GM21786 (cell line): ENCODE measurements around the gene PCDHGB5.

Experiments used
- ATAC-seq: cut with Tn5 transposase; IDR thresholded peaks from one replicate; pipeline ENCODE4 v1.9.1; 2021; ENCODE audit not compliant: unreplicated experiment

PCDHGB5 gene

DNA sequence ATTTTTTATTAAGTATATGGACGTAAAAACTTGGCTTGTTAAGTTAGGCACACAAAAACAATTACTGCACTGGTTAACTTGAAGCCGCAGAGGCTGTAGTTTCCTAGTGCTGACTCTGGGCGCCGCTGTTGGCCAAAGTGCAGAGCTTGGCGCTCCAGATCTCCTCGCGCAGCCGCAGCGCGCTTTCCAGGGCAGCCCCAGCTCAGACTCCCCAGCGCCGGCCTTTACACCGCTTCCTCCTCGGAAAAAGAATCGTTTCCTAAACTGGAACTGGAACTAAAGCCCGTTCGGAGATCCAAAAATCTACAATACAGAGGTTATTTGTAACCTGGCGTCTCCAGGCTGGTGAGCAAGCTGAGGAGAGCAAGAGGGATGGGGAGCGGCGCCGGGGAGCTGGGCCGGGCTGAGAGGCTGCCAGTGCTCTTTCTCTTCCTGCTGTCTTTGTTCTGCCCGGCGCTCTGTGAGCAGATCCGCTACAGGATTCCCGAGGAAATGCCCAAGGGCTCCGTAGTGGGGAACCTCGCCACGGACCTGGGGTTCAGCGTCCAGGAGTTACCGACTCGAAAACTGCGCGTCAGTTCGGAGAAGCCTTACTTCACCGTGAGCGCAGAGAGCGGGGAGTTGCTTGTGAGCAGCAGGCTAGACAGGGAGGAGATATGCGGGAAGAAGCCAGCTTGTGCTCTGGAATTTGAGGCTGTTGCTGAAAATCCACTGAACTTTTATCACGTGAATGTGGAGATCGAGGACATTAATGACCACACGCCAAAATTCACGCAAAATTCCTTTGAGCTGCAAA is at the start of gene PCDHGB5:
Gene PCDHGB5 (plus strand): TSS at position 192 of the 796 bp plus-strand sequence. CDS start 181 bp downstream, at position 373.
- peak; percentile 97 for ATAC-seq

DNA sequence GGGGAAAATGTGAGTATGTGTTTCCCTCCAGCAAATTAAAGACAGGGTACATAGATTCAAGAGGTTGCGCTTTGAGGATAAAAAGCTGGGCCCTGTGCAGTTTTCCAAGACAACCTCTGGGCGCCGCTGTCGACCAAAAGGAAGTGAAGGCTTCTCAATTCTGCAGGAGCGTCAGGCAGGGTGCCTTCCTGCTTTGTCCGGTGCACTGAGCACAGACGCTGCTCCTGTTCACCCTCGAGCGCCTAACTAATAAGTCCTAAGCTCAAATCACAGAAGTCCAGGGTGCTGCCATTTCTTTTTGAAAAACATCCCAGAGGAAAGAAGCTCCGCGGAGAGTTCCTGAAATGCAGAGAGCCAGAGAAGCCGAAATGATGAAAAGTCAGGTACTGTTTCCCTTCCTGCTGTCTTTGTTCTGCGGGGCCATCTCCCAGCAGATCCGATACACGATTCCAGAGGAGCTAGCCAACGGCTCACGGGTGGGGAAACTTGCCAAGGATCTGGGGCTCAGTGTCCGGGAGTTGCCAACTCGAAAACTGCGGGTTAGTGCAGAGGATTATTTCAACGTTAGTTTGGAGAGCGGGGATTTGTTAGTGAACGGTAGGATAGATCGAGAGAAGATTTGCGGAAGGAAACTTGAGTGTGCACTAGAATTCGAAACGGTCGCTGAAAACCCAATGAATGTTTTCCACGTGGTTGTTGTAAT is 47.7 kb upstream of the PCDHGB5 start, which contains the start of gene PCDHGB1:
Gene PCDHGB1 (plus strand): TSS at position 183 of the 703 bp plus-strand sequence. CDS start 162 bp downstream, at position 345.
- no peak for ATAC-seq

DNA sequence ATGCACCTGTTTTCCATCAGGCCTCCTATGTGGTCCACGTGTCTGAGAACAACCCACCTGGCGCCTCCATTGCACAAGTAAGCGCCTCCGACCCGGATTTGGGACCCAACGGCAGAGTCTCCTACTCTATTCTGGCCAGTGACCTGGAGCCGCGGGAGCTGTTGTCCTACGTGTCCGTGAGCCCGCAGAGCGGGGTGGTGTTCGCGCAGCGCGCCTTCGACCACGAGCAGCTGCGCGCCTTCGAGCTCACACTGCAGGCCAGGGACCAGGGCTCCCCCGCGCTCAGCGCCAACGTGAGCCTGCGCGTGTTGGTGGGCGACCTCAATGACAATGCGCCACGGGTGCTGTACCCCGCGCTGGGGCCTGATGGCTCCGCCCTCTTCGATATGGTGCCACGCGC is 46.2 kb upstream of the PCDHGB5 start:
- ATAC-seq: no peak

DNA sequence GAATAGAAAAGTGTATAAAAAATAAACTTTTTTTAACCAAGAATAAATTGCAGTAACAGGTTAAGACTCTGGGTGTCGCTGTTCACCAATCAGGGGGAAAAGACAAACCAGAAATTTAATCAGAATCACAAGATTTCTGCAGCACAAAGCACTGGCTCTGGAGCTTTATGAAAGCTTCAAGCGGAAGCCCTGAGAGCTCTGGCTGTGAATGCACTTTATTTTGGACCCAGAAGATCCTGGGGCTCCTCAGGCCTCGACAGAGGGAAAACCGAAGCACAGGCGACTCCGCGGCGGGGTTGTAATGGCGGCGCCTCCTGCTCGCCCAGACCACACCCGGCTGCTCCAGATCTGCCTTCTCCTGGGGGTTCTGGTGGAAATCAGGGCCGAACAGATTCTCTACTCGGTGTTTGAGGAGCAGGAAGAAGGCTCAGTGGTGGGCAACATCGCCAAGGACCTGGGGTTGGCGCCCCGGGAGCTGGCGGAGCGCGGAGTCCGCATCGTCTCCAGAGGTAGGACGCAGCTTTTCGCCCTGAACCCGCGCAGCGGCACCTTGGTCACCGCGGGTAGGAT is 42.8 kb upstream of the PCDHGB5 start, which contains the start of gene PCDHGA4:
Gene PCDHGA4 (plus strand): TSS at position 122 of the 570 bp plus-strand sequence. CDS start 87 bp downstream, at position 209.
- no peak for ATAC-seq

DNA sequence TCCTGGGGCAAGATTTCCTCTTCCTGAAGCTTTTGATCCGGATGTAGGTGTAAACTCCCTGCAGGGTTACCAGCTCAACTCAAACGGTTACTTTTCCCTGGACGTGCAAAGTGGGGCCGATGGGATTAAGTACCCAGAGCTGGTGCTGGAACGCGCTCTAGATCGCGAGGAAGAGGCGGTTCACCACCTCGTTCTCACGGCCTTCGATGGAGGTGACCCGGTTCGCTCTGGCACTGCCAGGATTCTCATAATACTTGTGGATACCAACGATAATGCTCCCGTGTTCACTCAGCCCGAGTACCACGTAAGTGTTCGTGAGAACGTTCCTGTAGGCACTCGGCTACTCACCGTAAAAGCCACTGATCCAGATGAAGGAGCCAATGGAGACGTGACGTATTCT is 42.1 kb upstream of the PCDHGB5 start:
- ATAC-seq: no peak

DNA sequence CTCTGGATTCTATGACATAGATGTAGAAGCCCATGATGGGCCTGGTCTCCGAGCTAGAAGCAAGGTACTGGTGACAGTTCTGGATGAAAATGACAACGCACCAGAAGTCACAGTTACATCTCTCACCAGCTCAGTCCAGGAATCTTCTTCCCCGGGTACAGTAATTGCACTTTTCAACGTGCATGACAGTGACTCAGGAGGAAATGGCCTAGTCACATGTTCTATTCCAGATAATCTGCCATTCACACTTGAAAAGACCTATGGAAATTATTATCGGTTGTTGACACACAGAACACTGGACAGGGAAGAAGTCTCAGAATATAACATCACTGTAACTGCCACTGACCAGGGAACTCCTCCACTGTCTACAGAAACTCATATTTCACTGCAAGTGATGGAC is 41.6 kb upstream of the PCDHGB5 start:
- no peak for ATAC-seq

DNA sequence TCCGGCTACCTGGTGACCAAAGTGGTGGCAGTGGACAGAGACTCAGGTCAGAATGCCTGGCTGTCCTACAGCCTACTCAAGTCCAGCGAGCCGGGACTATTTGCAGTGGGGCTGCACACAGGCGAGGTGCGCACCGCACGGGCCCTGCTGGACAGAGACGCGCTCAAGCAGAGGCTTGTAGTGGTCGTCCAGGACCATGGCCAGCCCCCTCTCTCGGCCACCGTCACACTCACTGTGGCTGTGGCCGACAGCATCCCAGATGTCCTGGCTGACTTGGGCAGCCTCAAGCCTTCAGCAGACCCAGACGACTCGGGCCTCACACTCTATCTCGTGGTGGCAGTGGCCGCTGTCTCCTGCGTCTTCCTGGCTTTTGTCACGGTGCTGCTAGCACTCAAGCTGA is 40.8 kb upstream of the PCDHGB5 start:
- no peak for ATAC-seq

DNA sequence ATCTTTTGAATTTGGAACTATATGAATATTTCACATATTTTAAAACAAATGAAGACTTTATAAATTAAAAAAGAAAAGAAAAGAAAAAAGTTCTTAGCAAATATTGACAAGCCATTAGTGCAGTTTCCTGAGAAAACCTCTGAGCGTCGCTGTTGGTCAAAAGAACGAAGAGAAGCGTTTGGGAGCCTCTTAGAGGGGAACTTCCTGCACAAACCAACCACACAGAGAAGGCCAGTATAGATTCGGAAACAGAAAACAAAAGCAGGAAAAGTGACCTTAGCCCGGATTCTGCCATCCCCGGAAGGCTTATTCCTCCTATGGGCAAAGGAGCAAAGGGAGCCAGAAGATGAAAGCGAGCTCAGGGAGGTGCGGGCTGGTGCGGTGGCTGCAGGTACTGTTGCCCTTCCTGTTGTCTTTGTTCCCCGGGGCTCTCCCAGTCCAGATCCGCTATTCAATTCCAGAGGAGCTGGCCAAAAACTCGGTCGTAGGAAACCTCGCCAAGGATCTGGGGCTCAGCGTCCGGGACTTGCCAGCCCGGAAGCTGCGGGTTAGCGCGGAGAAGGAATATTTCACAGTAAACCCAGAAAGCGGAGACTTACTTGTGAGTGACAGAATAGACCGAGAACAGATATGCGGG is 37.8 kb upstream of the PCDHGB5 start, which contains the start of gene PCDHGB2:
Gene PCDHGB2 (plus strand): TSS at position 205 of the 637 bp plus-strand sequence. CDS start 142 bp downstream, at position 347.
- peak; percentile 63 for ATAC-seq

DNA sequence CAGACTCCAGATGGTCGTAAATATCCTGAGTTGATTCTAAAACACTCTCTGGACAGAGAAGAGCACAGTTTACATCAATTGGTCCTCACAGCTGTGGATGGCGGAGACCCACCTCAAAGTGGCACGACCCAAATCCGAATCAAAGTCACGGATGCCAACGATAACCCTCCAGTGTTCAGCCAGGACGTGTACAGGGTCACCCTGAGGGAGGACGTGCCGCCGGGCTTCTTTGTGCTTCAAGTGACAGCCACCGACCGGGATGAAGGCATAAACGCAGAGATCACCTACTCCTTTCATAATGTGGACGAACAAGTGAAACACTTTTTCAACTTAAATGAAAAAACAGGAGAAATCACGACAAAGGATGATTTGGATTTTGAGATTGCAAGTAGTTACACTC is 37.1 kb upstream of the PCDHGB5 start:
- ATAC-seq: no peak

DNA sequence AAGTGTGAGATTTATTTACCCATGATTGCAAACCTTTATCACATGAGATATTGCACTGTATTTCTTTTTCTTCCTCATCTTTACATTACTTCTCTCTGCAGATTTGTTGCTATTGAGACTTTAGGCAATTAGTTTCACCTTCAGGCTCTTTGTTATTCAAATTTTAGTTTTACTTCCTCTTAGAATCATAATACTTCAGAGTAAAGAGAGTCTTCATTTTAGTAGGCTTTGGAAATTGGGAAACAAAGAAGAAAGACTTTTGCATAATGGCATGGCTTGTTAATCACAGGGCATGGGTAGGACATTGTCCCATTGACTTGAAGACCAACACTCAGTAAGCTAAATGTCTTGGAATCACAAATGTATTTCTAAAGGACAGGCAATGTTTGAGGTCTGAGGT is 35.0 kb upstream of the PCDHGB5 start:
- no peak for ATAC-seq

DNA sequence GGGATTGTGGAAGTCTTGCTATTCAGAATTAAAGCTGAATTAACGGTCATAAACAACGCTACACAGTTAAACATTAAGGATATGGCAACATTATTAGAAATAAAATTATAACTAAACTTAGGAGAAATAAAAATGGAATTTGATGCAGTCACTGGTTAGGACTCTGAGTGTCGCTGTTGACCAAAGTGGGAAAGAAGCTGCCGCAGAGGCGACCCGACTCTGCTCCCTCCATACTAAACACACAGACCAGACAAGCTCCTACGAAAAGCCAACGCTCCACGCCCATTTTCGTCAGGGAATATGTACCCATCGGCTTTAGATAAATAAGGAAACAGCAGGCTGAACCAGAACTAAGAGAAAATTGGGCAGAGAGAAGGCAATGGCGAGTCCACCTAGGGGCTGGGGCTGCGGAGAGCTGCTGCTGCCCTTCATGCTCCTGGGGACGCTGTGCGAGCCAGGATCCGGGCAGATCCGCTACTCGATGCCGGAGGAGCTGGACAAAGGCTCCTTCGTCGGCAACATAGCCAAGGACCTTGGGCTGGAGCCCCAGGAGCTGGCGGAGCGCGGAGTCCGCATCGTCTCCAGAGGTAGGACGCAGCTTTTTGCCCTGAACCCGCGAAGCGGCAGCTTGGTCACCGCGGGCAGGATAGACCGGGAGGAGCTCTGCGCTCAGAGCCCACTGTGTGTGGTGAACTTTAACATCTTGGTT is 33.6 kb upstream of the PCDHGB5 start, which contains the start of gene PCDHGA5:
Gene PCDHGA5 (plus strand): TSS at position 211 of the 709 bp plus-strand sequence. CDS start 169 bp downstream, at position 380.
- ATAC-seq: no peak

DNA sequence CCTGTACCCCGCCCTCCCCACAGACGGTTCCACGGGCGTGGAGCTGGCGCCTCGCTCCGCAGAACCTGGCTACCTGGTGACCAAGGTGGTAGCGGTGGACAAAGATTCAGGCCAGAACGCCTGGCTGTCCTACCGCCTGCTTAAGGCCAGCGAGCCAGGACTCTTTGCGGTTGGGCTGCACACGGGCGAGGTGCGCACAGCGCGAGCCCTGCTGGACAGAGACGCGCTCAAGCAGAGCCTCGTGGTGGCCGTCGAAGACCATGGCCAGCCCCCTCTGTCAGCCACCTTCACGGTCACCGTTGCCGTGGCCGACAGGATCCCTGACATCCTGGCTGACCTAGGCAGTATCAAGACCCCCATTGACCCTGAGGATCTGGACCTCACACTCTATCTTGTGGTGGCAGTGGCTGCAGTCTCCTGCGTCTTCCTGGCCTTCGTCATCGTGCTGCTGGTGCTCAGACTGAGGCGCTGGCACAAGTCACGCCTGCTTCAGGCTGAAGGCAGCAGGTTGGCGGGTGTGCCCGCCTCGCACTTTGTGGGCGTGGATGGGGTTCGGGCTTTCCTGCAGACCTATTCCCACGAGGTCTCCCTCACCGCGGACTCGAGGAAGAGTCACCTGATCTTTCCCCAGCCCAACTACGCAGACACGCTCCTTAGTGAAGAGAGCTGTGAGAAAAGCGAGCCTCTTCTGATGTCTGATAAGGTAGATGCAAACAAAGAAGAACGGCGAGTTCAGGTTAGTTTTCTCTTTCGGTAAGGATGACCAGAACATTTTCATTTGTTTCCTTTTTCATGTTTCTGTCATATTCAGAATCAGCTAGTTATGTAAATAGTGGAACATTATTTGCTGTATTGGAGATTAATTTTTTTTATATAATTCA is 31.5 kb upstream of the PCDHGB5 start:
- no peak for ATAC-seq

DNA sequence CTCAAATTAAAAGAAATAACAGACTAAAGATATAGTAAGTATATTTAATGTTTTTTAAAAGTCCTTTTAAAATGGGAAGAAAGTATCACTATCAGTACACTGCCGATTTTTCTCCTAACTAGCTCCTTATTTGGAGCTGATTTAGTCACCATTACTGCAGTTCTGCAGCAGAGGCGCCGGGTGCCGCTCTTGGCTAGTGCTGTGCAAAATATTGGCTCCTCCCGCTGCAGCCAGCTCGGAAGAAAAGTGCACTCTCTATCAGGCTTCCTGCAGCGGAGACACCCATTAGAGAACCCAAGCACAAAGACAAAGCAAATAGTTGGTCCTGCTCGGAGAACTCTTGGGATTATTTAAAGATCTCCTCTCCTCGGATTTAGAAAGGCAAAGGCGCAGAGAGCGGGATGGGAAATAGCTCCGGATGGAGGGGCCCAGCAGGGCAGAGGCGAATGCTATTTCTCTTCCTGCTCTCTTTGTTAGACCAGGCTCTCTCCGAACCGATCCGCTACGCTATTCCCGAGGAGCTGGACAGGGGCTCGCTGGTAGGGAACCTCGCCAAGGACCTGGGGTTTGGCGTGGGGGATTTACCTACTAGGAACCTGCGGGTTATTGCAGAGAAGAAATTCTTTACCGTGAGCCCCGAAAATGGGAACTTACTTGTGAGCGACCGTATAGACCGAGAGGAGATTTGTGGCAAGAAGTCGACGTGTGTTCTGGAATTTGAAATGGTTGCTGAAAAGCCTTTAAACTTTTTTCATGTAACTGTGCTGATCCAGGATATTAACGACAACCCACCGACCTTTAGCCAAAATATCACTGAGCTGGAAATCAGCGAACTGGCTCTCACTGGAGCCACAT is 27.5 kb upstream of the PCDHGB5 start, which contains the start of gene PCDHGB3:
Gene PCDHGB3 (plus strand): TSS at position 249 of the 855 bp plus-strand sequence. CDS start 153 bp downstream, at position 402.
- peak; percentile 99 for ATAC-seq

DNA sequence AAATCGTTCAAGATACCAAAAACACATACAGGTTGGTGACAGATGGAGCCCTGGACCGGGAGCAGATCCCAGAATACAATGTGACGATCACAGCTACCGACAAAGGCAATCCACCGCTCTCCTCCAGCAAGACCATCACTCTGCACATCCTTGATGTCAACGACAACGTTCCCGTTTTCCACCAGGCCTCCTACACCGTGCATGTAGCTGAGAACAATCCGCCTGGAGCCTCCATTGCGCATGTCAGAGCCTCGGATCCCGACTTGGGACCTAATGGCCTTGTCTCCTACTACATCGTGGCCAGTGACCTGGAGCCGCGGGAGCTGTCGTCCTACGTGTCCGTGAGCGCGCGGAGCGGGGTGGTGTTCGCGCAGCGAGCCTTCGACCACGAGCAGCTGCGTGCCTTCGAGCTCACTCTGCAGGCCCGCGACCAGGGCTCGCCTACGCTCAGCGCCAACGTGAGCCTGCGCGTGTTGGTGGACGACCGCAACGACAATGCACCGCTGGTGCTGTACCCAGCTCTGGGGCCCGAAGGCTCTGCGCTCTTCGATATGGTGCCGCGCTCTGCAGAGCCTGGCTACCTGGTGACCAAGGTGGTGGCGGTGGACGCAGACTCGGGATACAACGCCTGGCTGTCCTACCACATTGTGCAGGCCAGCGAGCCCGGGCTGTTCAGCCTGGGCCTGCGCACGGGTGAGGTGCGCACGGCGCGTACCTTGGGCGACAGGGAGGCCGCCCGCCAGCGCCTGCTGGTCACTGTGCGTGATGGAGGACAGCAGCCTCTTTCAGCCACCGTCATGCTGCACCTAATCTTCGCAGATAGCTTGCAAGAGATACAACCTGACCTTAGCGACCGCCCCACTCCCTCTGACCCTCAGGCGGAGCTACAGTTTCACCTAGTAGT is 25.9 kb upstream of the PCDHGB5 start:
- ATAC-seq: no peak

DNA sequence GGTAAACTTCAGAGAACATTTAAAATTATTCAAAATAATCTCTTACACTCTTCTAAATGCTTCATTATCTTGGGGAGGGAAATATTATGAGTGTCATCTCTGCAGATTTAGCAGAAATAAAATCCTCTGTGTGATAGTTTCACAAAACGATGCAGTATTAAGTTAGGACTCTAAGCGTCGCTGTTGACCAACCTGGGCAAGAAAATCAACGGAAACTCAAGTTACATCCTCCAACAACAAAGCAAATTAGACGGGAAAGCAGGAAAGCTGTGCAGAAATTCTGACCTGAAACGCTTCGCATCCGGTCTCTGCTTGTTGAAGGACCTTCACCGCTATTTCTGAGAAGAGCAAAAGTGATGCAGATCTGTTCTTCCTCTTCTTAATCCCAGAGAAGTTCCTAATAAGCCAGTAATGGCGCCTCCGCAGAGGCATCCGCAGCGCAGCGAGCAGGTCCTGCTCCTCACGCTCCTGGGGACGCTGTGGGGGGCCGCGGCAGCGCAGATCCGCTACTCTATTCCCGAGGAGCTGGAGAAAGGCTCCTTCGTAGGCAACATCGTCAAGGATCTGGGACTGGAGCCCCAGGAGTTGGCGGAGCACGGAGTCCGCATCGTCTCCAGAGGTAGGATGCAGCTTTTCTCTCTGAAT is 24.0 kb upstream of the PCDHGB5 start, which contains the start of gene PCDHGA6:
Gene PCDHGA6 (plus strand): TSS at position 219 of the 645 bp plus-strand sequence. CDS start 193 bp downstream, at position 412.
- no peak for ATAC-seq

DNA sequence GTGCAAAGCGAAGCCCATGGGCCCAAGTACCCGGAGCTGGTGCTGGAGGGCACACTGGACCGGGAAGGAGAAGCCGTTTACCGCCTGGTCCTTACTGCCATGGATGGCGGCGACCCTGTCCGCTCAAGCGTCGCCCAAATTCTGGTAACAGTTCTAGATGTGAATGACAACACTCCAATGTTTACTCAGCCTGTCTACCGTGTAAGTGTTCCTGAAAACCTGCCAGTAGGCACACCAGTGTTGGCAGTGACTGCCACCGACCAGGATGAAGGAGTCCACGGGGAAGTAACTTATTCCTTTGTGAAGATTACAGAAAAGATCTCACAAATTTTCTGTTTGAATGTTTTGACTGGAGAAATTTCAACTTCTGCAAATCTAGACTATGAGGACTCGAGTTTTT is 23.1 kb upstream of the PCDHGB5 start:
- ATAC-seq: no peak
